ENCODE data around the gene PTPRU.

- TF ChIP-seq CTCF (conservative IDR thresholded peaks at IDR 0.05; ENCODE audit: low read depth, low read length) (no peak), EZH2 (IDR thresholded peaks at IDR 0.05; ENCODE audit: low read length, unreplicated experiment) (no peak), EZH2phosphoT487 (IDR thresholded peaks at IDR 0.05; ENCODE audit: borderline replicate concordance, low read length) (no peak)
Observed at GRCh38 chr1:29243871-29244200, 7.5 kb downstream of the PTPRU start.
